H1 (cell line): ENCODE measurements around the gene MELTF. TPM values are rescaled to one million over a fixed set of nuclear protein-coding genes. Genes with fewer than 3 reads are reported as not detected.

Experiments used
- CTCF ChIA-PET: fragments of 300-600 bp; sonication (Branson Sonifier 250); formaldehyde crosslinking; loops from one replicate; lab custom pipeline; 2021; ENCODE audit not compliant: partially characterized antibody; lab: Charles Lee
- POLR2A ChIA-PET: fragments of 300-600 bp; sonication (Branson Sonifier 250); formaldehyde crosslinking; loops from one replicate; lab custom pipeline; 2021; ENCODE audit warnings: inconsistent platforms; ENCODE audit not compliant: partially characterized antibody; lab: Charles Lee
- DNase-seq, 2 experiments: peaks; one replicate each; pipeline versions ENCODE4 v3.0.0 to v3.0.0-alpha.2; 2010 to 2022; ENCODE audit warnings: low spot score in 2 of 2, low read depth in 1 of 2, mixed read lengths in 1 of 2
- FAIRE-seq: peaks from 2 replicates; lab custom pipeline; 2011; peaks lifted over from hg19 to GRCh38; lab: Jason Lieb, UNC
- H2AFZ ChIP-seq: 2 replicates; pipeline ENCODE4 v1.8.1; 2012; ENCODE audit warnings: low read length, inconsistent platforms
- H2AK5ac ChIP-seq: 2 replicates; pipeline ENCODE4 v1.6.1; 2013; ENCODE audit warnings: low read depth, low read length
- H2BK120ac ChIP-seq: replicated peaks from 2 replicates; pipeline ENCODE3; 2013; ENCODE audit warnings: low read depth, low read length, inconsistent platforms
- H2BK12ac ChIP-seq: 2 replicates; pipeline ENCODE4 v1.6.1; 2013; ENCODE audit warnings: low read depth, low read length
- H2BK15ac ChIP-seq: 2 replicates; pipeline ENCODE4 v1.6.1; 2013; ENCODE audit warnings: low read length
- H2BK20ac ChIP-seq: 2 replicates; pipeline ENCODE4 v1.6.1; 2013; ENCODE audit warnings: low read length
- H2BK5ac ChIP-seq: 2 replicates; pipeline ENCODE4 v1.6.1; 2013; ENCODE audit warnings: low read depth, low read length
- H3K14ac ChIP-seq: 2 replicates; pipeline ENCODE4 v1.6.1; 2013; ENCODE audit warnings: inconsistent platforms; ENCODE audit not compliant: insufficient read length
- H3K18ac ChIP-seq: 2 replicates; pipeline ENCODE4 v1.6.1; 2013; ENCODE audit warnings: low read length; ENCODE audit errors: extremely low read depth
- H3K23ac ChIP-seq: 2 replicates; pipeline ENCODE4 v1.6.1; 2013; ENCODE audit warnings: inconsistent platforms; ENCODE audit not compliant: insufficient read length
- H3K23me2 ChIP-seq: 2 replicates; pipeline ENCODE4 v1.6.1; 2013; ENCODE audit warnings: low read depth, low read length
- H3K27ac ChIP-seq: 2 replicates; pipeline ENCODE4 v1.6.1; 2011; ENCODE audit warnings: low read depth, low read length, inconsistent platforms
- H3K27me3 ChIP-seq, 4 experiments: replicated peaks in 1 of 4; 1 replicate in 1 of 4; 2 replicates in 3 of 4; pipeline versions ENCODE4 v1.6.1 to v1.8.1; 2011 to 2013; ENCODE audit warnings: low read length in 3 of 4, mild to moderate bottlenecking in 3 of 4, inconsistent platforms in 2 of 4, mixed read lengths in 2 of 4, moderate library complexity in 1 of 4; ENCODE audit not compliant: control insufficient read depth in 3 of 4, insufficient read depth in 3 of 4; ENCODE audit errors: extremely low read depth in 1 of 4
- H3K36me3 ChIP-seq, 4 experiments: 2 replicates each; pipeline versions ENCODE4 v1.6.1 to v1.8.1; 2011 to 2013; ENCODE audit warnings: mild to moderate bottlenecking in 4 of 4, low read length in 3 of 4, moderate library complexity in 2 of 4, control low read depth in 1 of 4, inconsistent platforms in 1 of 4; ENCODE audit not compliant: insufficient read depth in 4 of 4, control insufficient read depth in 2 of 4
- H3K4ac ChIP-seq: replicated peaks from 2 replicates; pipeline ENCODE3; 2013; ENCODE audit warnings: low read length, low read depth, mixed read lengths, inconsistent platforms; ENCODE audit not compliant: insufficient read length
- H3K4me1 ChIP-seq, 4 experiments: replicated peaks in 1 of 4; 1 replicate in 1 of 4; 2 replicates in 3 of 4; pipeline versions ENCODE4 v1.6.1 to v1.8.1; 2011 to 2013; ENCODE audit warnings: low read length in 3 of 4, inconsistent platforms in 2 of 4, mixed read lengths in 1 of 4; ENCODE audit not compliant: insufficient read depth in 4 of 4, control insufficient read depth in 3 of 4
- H3K4me2 ChIP-seq, 2 experiments: 2 replicates each; pipeline versions ENCODE4 v1.6.1 to v1.8.1; 2011 to 2013; ENCODE audit warnings: low read depth in 2 of 2, low read length in 2 of 2, control low read depth in 1 of 2, inconsistent platforms in 1 of 2, mild to moderate bottlenecking in 1 of 2; ENCODE audit not compliant: insufficient read depth in 1 of 2
- H3K4me3 ChIP-seq, 4 experiments: fragments of 200-600, 300-600 bp in 1 of 4; sonication (generic), shearing (Covaris generic), sonication (Bioruptor Twin) in 1 of 4; 2 replicates each; pipeline versions ENCODE4 v1.5.1 to v1.8.1; 2011 to 2016; ENCODE audit warnings: low read length in 4 of 4, low read depth in 3 of 4, control low read depth in 2 of 4, inconsistent platforms in 2 of 4, mild to moderate bottlenecking in 2 of 4, mixed read lengths in 1 of 4, moderate library complexity in 1 of 4; ENCODE audit not compliant: insufficient read depth in 2 of 4; ENCODE audit errors: extremely low read depth in 1 of 4
- H3K56ac ChIP-seq: replicated peaks from 2 replicates; pipeline ENCODE3; 2013; ENCODE audit warnings: low read depth, mild to moderate bottlenecking, mixed read lengths, low read length, inconsistent platforms; ENCODE audit not compliant: insufficient read length
- H3K79me1 ChIP-seq: 2 replicates; pipeline ENCODE4 v1.6.1; 2013; ENCODE audit warnings: low read depth, low read length, control low read depth
- H3K79me2 ChIP-seq, 2 experiments: 2 replicates each; pipeline versions ENCODE4 v1.6.1 to v1.8.1; 2012 to 2013; ENCODE audit warnings: low read length in 2 of 2, mild to moderate bottlenecking in 2 of 2, inconsistent platforms in 1 of 2; ENCODE audit not compliant: insufficient read depth in 2 of 2, control insufficient read depth in 1 of 2
- H3K9ac ChIP-seq, 4 experiments: replicated peaks in 1 of 4; 1 replicate in 1 of 4; 2 replicates in 3 of 4; pipeline versions ENCODE4 v1.6.1 to v1.8.1; 2011 to 2013; ENCODE audit warnings: low read depth in 3 of 4, low read length in 3 of 4, control low read depth in 2 of 4, mild to moderate bottlenecking in 2 of 4, moderate library complexity in 2 of 4, inconsistent platforms in 1 of 4; ENCODE audit errors: extremely low read depth in 1 of 4
- H3K9me3 ChIP-seq, 2 experiments: 2 replicates each; pipeline versions ENCODE4 v1.6.1 to v1.8.1; 2012 to 2013; ENCODE audit warnings: mild to moderate bottlenecking in 2 of 2, moderate library complexity in 2 of 2, control low read depth in 1 of 2, inconsistent platforms in 1 of 2, low read depth in 1 of 2, low read length in 1 of 2, mixed read lengths in 1 of 2; ENCODE audit not compliant: insufficient read depth in 2 of 2
- H4K20me1 ChIP-seq, 2 experiments: replicated peaks in 1 of 2; 2 replicates each; pipeline versions ENCODE3 to v1.8.1; 2011 to 2013; ENCODE audit warnings: inconsistent platforms in 2 of 2, low read length in 2 of 2, mild to moderate bottlenecking in 1 of 2; ENCODE audit not compliant: insufficient read depth in 2 of 2, control insufficient read depth in 1 of 2
- H4K5ac ChIP-seq: 2 replicates; pipeline ENCODE4 v1.6.1; 2013; ENCODE audit warnings: low read length, low read depth, mixed read lengths, inconsistent platforms; ENCODE audit not compliant: insufficient read length
- H4K8ac ChIP-seq: 2 replicates; pipeline ENCODE4 v1.8.0; 2013; ENCODE audit warnings: mild to moderate bottlenecking, moderate library complexity, low read length, inconsistent platforms; ENCODE audit not compliant: insufficient read depth; ENCODE audit errors: extremely low read depth
- H4K91ac ChIP-seq: replicated peaks from 2 replicates; pipeline ENCODE3; 2013; ENCODE audit warnings: low read length, mixed read lengths, inconsistent platforms; ENCODE audit not compliant: insufficient read length
- BRCA1 ChIP-seq: IDR thresholded peaks from 2 replicates; pipeline ENCODE4 v1.6.1; 2012; ENCODE audit warnings: low read depth, low read length, improper control_type of control experiment
- CBX8 ChIP-seq: fragments of 300-800, 300-1000 bp; sonication (generic); IDR thresholded peaks from 2 replicates; pipeline ENCODE4 v1.7.1; 2016; ENCODE audit warnings: low read depth, low read length, borderline replicate concordance
- CREB1 ChIP-seq: IDR thresholded peaks from 2 replicates; pipeline ENCODE4 v1.6.1; 2012; ENCODE audit warnings: inconsistent platforms
- EP300 ChIP-seq, 2 experiments: IDR thresholded peaks; 1 replicate in 1 of 2; 2 replicates in 1 of 2; pipeline ENCODE4 v1.6.1; 2011 to 2012; ENCODE audit warnings: low read depth in 2 of 2, low read length in 2 of 2, mild to moderate bottlenecking in 2 of 2, borderline replicate concordance in 1 of 2, inconsistent platforms in 1 of 2, moderate library complexity in 1 of 2
- HDAC6 ChIP-seq: IDR thresholded peaks from one replicate; pipeline ENCODE4 v1.7.1; 2012; ENCODE audit warnings: low read depth, mild to moderate bottlenecking, inconsistent platforms, low read length, moderate library complexity
- JUND ChIP-seq: IDR thresholded peaks from 2 replicates; pipeline ENCODE4 v1.6.1; 2011; ENCODE audit warnings: mild to moderate bottlenecking, improper control_type of control experiment, low read length
- POLR2A ChIP-seq, 2 experiments: IDR thresholded peaks; 1 replicate in 1 of 2; 2 replicates in 1 of 2; pipeline ENCODE4 v1.6.1; 2011; ENCODE audit warnings: low read depth in 2 of 2, low read length in 2 of 2, mild to moderate bottlenecking in 2 of 2; ENCODE audit errors: control extremely low read depth in 1 of 2
- RAD21 ChIP-seq, 2 experiments: IDR thresholded peaks in 1 of 2; conservative IDR thresholded peaks in 1 of 2; 2 replicates each; pipeline ENCODE4 v1.6.1; 2011; ENCODE audit warnings: low read depth in 2 of 2, low read length in 2 of 2, improper control_type of control experiment in 1 of 2, inconsistent platforms in 1 of 2, mild to moderate bottlenecking in 1 of 2, moderate library complexity in 1 of 2
- RFX5 ChIP-seq: IDR thresholded peaks from 2 replicates; pipeline ENCODE4 v1.6.1; 2011; ENCODE audit warnings: low read depth, low read length, improper control_type of control experiment, borderline replicate concordance
- SP1 ChIP-seq: IDR thresholded peaks from 2 replicates; pipeline ENCODE4 v1.6.1; 2011; ENCODE audit warnings: low read depth, low read length
- SUZ12 ChIP-seq: fragments of 200-600 bp; sonication (generic); IDR thresholded peaks from 2 replicates; pipeline ENCODE4 v1.6.1; 2012; ENCODE audit warnings: mild to moderate bottlenecking, inconsistent platforms, low read length, moderate library complexity, mixed read lengths
- TAF1 ChIP-seq: IDR thresholded peaks from 2 replicates; pipeline ENCODE4 v1.6.1; 2011; ENCODE audit warnings: mild to moderate bottlenecking, low read depth, low read length
- USF2 ChIP-seq: IDR thresholded peaks from 2 replicates; pipeline ENCODE4 v1.6.1; 2011; ENCODE audit warnings: low read length, improper control_type of control experiment
- ZNF274 ChIP-seq: IDR thresholded peaks from 2 replicates; pipeline ENCODE4 v1.7.0; 2012; ENCODE audit warnings: low read length, borderline replicate concordance; ENCODE audit errors: extremely low read depth
- WGBS, 2 experiments: shearing (Covaris generic) in 1 of 2; methylation state at CpG; one replicate each; pipeline versions ENCODE4 v1.1.6 to v1.1.7; 2013 to 2015; ENCODE audit warnings: low lambda C conversion rate in 2 of 2, mixed read lengths in 2 of 2, inconsistent platforms in 1 of 2, low coverage in 1 of 2, missing lambda C conversion rate in 1 of 2; ENCODE audit not compliant: insufficient replicate concordance in 2 of 2, insufficient coverage in 1 of 2, insufficient read length in 1 of 2; ENCODE audit errors: extremely low coverage in 1 of 2, missing lambda C conversion rate in 1 of 2; 5-methylcytosine and 5-hydroxymethylcytosine counted together
- polyA plus RNA-seq, 7 experiments: library from polyadenylated mRNA; depleted of rRNA in 3 of 7; stranded (reverse) in 5 of 7; unstranded in 2 of 7; fragments of >200 nt in 5 of 7; fragments of 200-250 nt in 2 of 7; gene quantifications; 1 replicate in 5 of 7; 2 replicates in 1 of 7; 4 replicates in 1 of 7; pipeline versions ENCODE4 v1.2.1 to v1.2.3, GENCODE V29; 2011 to 2013; ENCODE audit warnings: missing spikeins in 2 of 7, mixed read lengths in 2 of 7
- total RNA-seq: library from RNA; stranded (reverse); fragmentation: NEBNext Ultra II Directional; extraction: Animal tissue kit (Norgen Biotek cat#: 25700); gene quantifications from 2 replicates; pipeline ENCODE4 v1.2.1, GENCODE V29; 2021

The MELTF gene
- total and polyA plus RNA-seq, 2 of the 8 experiments (the other 6 are each of a cell fraction or from before 2014, with no cell fraction given): 1.7 to 3.5 TPM

GRCh38 chr3:196990601-196991007 lies 39.0 kb downstream of the MELTF start:
- POLR2A ChIA-PET: interaction anchor here (1.4 kb wide), 1 partner anchor 14 kb away, joined by 4 read pairs; no protein-coding TSS in a partner anchor
- H2BK120ac ChIP-seq: no peak overlapping the region
- peaks cover 5% of the 10 kb centered on the region; the same call in 1 of the 2 replicates for H3K23me2 ChIP-seq
- H2BK12ac ChIP-seq: no peak overlapping the region
- CTCF ChIA-PET: interaction anchor here (0.8 to 1.8 kb wide), 10 partner anchors 8 to 237 kb away, joined by 3 to 7 read pairs (median 4); partner anchors contain the start of gene MELTF
- peaks cover 0 to 6% of the 10 kb centered on the region in 2 experiments for H4K20me1 ChIP-seq
- FAIRE-seq: no peak
- H4K91ac ChIP-seq: no peak overlapping the region
- no peaks in the 10 kb centered on the region for H3K79me1 ChIP-seq
- WGBS, 2 experiments: 97% methylated on average over 10 of the region's 10 CpGs; no CpG with 5 or more reads in 1 of the 2 experiments
- H2AK5ac ChIP-seq: no peak overlapping the region
- H3K56ac ChIP-seq: no peak overlapping the region
- no peak overlapping the region for H3K14ac ChIP-seq
- H3K4me2 ChIP-seq: no peak overlapping the region
- H3K23ac ChIP-seq: no peak overlapping the region
- H2BK5ac ChIP-seq: no peak overlapping the region
- no peak overlapping the region for H3K4ac ChIP-seq
- H2BK15ac ChIP-seq: no peak overlapping the region
- H2BK20ac ChIP-seq: no peak overlapping the region
- H4K8ac ChIP-seq: no peak overlapping the region
- no peaks in the 10 kb centered on the region for H3K27me3 ChIP-seq
- no peaks in the 10 kb centered on the region for H3K79me2 ChIP-seq
- peaks cover 0 to 6% (median 2%) of the 10 kb centered on the region in 4 experiments; a peak in 3 of 7 replicates for H3K4me1 ChIP-seq
- no peak overlapping the region for H3K9ac ChIP-seq
- no peak overlapping the region for H3K4me3 ChIP-seq
- H2AFZ ChIP-seq: no peak overlapping the region
- H3K36me3 ChIP-seq: no peaks in the 10 kb centered on the region
- H4K5ac ChIP-seq: no peak overlapping the region
- DNase-seq: no peak
- H3K9me3 ChIP-seq: no peaks in the 10 kb centered on the region
- H3K27ac ChIP-seq: no peak overlapping the region
- no peak overlapping the region; the same call in 1 of the 2 replicates for H3K18ac ChIP-seq
- TF ChIP-seq RFX5 (no peak), JUND (no peak), EP300 (IDR thresholded peaks at IDR 0.05; ENCODE audit: borderline replicate concordance in 1 of 2, low read depth in 2 of 2, low read length in 2 of 2) (no peak), CREB1 (no peak), BRCA1 (no peak), HDAC6 (no peak), CBX8 (no peak), TAF1 (no peak), ZNF274 (no peak), USF2 (no peak), RAD21 (IDR thresholded peaks at IDR 0.05 in 1 of 2, conservative IDR thresholded peaks at IDR 0.05 in 1 of 2; ENCODE audit: low read depth in 2 of 2, low read length in 2 of 2) (no peak), SP1 (no peak), SUZ12 (no peak), POLR2A (IDR thresholded peaks at IDR 0.05; ENCODE audit: control extremely low read depth in 1 of 2, low read depth in 2 of 2, low read length in 2 of 2) (no peak)
